Activated naive CD4-positive, alpha-beta T cell treated with anti-CD3 and anti-CD28 coated beads, Interleukin-2, amount 50 U/mL, for 24 hours (primary cell): ENCODE data around the gene MYRFL.
"Not testable (repeated sequence)": the region's sequence is repeated elsewhere in the genome, so short reads cannot be mapped to it uniquely, and the experiment has no call there.

ENCODE experiments used
- H3K27ac Mint-ChIP-seq: one replicate; pipeline ENCODE4 v1.8.0; 2021; ENCODE audit warnings: mild to moderate bottlenecking, mixed read lengths
- H3K27me3 Mint-ChIP-seq: one replicate; pipeline ENCODE4 v1.8.0; 2021; ENCODE audit warnings: mixed read lengths
- H3K36me3 Mint-ChIP-seq: one replicate; pipeline ENCODE4 v1.8.0; 2021; ENCODE audit warnings: mixed read lengths
- H3K4me1 Mint-ChIP-seq: one replicate; pipeline ENCODE4 v1.8.0; 2021; ENCODE audit warnings: mixed read lengths
- H3K4me3 Mint-ChIP-seq: one replicate; pipeline ENCODE4 v1.8.0; 2021; ENCODE audit warnings: mild to moderate bottlenecking, mixed read lengths
- H3K9me3 Mint-ChIP-seq: one replicate; pipeline ENCODE4 v1.8.0; 2021; ENCODE audit warnings: mixed read lengths

MYRFL gene

DNA sequence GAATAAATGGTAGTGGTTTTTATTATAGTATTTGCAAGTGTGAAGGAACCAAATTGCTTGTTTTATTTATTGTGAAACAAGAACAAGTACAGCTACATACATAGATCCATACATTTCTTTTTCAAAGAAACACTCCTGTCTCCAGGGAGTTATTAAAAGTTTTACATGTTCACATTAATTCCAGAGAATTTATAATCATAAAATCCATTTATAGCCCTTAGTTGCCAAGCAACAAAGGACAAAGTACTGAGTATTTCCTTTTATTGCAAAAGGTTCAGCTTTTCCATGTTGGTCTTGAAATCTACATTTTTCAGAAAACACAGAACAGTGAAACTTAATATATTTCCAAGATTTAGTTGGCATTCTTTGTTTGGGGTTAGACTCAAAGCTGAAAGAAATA is 9.5 kb downstream of the MYRFL start:
- no peaks in the 10 kb centered on the region for H3K4me1 Mint-ChIP-seq
- H3K27ac Mint-ChIP-seq, result no peak overlapping the region
- H3K4me3 Mint-ChIP-seq, result no peak overlapping the region
- H3K27me3 Mint-ChIP-seq, result peaks cover 5% of the 10 kb centered on the region
- H3K9me3 Mint-ChIP-seq, result no peaks in the 10 kb centered on the region
- no peaks in the 10 kb centered on the region for H3K36me3 Mint-ChIP-seq

- H3K36me3 Mint-ChIP-seq, result no peaks in the 10 kb centered on the region
- H3K4me1 Mint-ChIP-seq, result no peaks in the 10 kb centered on the region
- H3K9me3 Mint-ChIP-seq, result no peaks in the 10 kb centered on the region
- H3K27ac Mint-ChIP-seq, result no peak overlapping the region
- peaks cover 5% of the 10 kb centered on the region for H3K27me3 Mint-ChIP-seq
- no peak overlapping the region for H3K4me3 Mint-ChIP-seq
These were observed 10.1 kb downstream of the MYRFL start for GRCh38 chr12:69835081-69835480.

DNA sequence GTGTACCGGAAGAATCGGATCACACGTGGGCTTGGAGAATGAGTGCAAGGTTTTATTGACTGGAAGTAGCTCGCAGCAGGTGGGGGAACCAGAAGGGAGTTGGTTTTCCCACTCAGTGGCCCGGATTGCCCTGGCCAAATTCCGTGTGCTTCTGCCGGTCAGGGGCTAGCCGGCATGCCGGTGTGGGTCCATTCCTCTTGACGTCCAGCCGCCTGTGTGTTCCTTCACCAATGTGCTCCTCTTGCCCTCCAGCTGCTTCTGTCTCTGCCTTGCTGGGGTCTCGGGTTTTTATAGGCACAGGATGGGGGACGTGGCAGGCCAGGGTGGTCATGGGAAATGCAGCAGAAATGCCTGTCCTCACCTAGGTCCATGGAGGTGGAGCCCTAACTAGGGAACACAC is 11.0 kb downstream of the MYRFL start:
- no peaks in the 10 kb centered on the region for H3K9me3 Mint-ChIP-seq
- H3K4me1 Mint-ChIP-seq, result no peaks in the 10 kb centered on the region
- peaks cover 5% of the 10 kb centered on the region for H3K27me3 Mint-ChIP-seq
- H3K36me3 Mint-ChIP-seq, result no peaks in the 10 kb centered on the region
- H3K27ac Mint-ChIP-seq, result no peak overlapping the region
- H3K4me3 Mint-ChIP-seq, result no peak overlapping the region

- Mint-ChIP-seq H3K27ac (no peak overlapping the region), H3K27me3 (peaks cover 5% of the 10 kb centered on the region), H3K9me3 (no peaks in the 10 kb centered on the region), H3K4me3 (no peak overlapping the region), H3K4me1 (no peaks in the 10 kb centered on the region), H3K36me3 (no peaks in the 10 kb centered on the region)
These were observed 12.2 kb downstream of the MYRFL start for GRCh38 chr12:69837191-69837590.

DNA sequence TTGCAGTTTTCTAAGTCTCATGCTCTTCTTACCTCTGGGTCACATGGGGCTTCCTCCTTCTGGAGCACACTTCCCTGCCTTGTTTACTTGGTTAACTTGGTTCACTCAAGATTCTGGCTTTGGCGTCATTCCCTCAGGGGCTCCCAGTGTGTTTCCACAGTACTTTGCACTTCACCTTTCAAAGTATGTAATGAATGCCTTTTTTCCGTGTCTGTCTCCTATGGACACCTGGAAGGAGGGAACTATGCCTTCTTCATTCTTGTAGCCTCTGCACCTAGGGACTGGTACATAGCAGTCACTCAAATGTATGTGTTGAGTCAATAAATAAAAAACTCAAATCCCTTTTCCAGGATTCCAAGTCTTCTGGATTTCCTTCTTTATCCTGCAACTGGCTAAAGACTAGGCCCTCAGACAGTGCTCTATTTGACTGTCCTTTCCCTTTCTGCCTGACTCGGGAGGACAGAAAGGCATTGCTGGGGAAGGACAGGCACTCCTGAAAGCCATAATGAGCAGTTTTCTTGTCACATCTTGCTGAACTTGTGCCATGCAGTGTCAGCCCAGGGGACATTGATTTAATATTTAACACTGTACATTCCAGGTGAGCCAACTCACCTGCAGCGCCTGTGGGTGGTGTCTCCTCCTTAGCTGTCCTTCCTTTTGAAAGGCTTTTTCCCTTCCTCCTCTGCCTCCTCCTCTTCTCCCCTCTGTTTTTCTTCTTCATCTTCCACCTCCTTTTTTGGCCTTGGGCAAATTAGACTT is 12.8 kb downstream of the MYRFL start:
- peaks cover 2% of the 10 kb centered on the region for H3K27me3 Mint-ChIP-seq
- H3K4me1 Mint-ChIP-seq, result no peaks in the 10 kb centered on the region
- no peaks in the 10 kb centered on the region for H3K36me3 Mint-ChIP-seq
- no peak overlapping the region for H3K27ac Mint-ChIP-seq
- H3K4me3 Mint-ChIP-seq, result no peak overlapping the region
- no peaks in the 10 kb centered on the region for H3K9me3 Mint-ChIP-seq

- no peaks in the 10 kb centered on the region for H3K4me1 Mint-ChIP-seq
- no peaks in the 10 kb centered on the region for H3K36me3 Mint-ChIP-seq
- no peak overlapping the region for H3K27ac Mint-ChIP-seq
- peaks cover 4% of the 10 kb centered on the region for H3K27me3 Mint-ChIP-seq
- no peak overlapping the region for H3K4me3 Mint-ChIP-seq
- H3K9me3 Mint-ChIP-seq, result no peaks in the 10 kb centered on the region
These were observed 15.7 kb downstream of the MYRFL start for GRCh38 chr12:69840727-69841126.

DNA sequence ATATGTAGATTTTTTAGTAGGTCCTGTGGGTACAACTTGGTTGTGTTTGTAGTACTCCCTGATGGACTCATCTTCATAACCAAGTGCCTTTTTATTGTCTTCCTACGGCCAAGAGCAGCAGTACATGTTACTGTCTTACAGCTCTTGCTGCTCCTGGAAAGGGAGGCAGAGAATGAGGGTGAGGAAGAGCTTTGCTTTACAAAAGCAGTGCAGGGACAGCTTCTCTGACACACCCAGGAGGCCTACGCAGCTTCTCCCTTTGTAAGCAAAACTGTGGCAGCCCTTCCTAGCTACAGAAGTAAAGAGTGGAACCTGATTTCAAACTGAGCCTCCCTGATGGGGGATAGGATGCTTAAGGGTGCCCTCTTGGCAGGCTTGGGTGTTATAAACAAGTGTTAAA is 18.6 kb downstream of the MYRFL start:
- Mint-ChIP-seq H3K27me3 (peaks cover 6% of the 10 kb centered on the region), H3K27ac (no peak overlapping the region), H3K4me3 (no peak overlapping the region), H3K9me3 (no peaks in the 10 kb centered on the region), H3K36me3 (no peaks in the 10 kb centered on the region), H3K4me1 (no peaks in the 10 kb centered on the region)

DNA sequence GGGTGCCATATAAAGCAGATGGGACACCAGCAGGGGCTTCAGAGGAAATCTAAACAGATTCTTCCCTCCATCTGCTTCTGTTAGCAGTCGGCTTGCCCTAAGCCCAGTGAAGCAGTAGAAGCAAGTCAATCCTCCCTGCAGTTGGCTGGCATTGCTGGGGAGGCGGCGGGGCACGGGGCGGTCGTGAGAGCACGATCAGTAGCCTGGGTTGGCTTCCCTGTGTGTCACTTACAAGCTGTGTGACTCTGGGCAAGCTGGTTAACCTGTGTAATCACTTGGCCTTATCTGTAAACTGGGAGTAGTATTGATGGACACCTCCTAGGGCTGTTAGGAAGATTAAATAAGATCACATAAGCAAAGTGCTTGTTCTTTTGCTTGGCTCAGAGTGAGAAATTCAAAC is 19.4 kb downstream of the MYRFL start:
- Mint-ChIP-seq H3K36me3 (no peaks in the 10 kb centered on the region), H3K9me3 (no peaks in the 10 kb centered on the region), H3K4me1 (no peaks in the 10 kb centered on the region), H3K27me3 (peaks cover 6% of the 10 kb centered on the region), H3K27ac (no peak overlapping the region), H3K4me3 (no peak overlapping the region)

GRCh38 chr12:69844836-69845235 is 19.8 kb downstream of the MYRFL start:
- H3K4me1 Mint-ChIP-seq, result no peaks in the 10 kb centered on the region
- H3K9me3 Mint-ChIP-seq, result no peaks in the 10 kb centered on the region
- no peak overlapping the region for H3K4me3 Mint-ChIP-seq
- no peaks in the 10 kb centered on the region for H3K36me3 Mint-ChIP-seq
- peaks cover 7% of the 10 kb centered on the region for H3K27me3 Mint-ChIP-seq
- no peak overlapping the region for H3K27ac Mint-ChIP-seq

- H3K36me3 Mint-ChIP-seq, result peaks cover 1% of the 10 kb centered on the region
- peaks cover 12% of the 10 kb centered on the region for H3K27me3 Mint-ChIP-seq
- no peak overlapping the region for H3K27ac Mint-ChIP-seq
- H3K4me3 Mint-ChIP-seq, result no peak overlapping the region
- H3K4me1 Mint-ChIP-seq, result no peaks in the 10 kb centered on the region
- peaks cover 4% of the 10 kb centered on the region for H3K9me3 Mint-ChIP-seq
These were observed 21.9 kb downstream of the MYRFL start for GRCh38 chr12:69846976-69847375.

DNA sequence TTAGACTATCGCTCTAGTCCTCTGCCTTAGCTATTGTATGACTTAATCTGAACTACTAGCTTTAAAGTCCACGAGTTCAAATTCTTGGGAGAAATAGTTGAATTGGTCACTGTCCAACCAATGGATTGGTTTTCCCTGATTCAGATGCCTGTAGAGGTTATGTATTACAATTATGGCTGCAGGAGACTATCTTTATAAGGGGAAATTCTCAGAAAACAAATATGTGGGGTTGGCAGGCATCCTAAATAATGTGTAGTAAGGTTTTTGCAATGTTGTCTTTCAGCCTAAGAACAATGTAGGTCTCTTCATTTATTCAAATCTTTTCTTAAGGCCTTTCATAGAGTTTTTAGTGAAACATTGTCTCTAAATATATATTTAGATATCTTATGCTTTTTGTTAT is 26.9 kb downstream of the MYRFL start:
- Mint-ChIP-seq H3K4me3 (no peak overlapping the region), H3K4me1 (no peaks in the 10 kb centered on the region), H3K27ac (no peak overlapping the region), H3K9me3 (peaks cover 9% of the 10 kb centered on the region), H3K27me3 (peaks cover 6% of the 10 kb centered on the region), H3K36me3 (peaks cover 1% of the 10 kb centered on the region)

GRCh38 chr12:69853176-69853961 is 28.3 kb downstream of the MYRFL start:
- H3K27ac Mint-ChIP-seq, H3K9me3 Mint-ChIP-seq, H3K36me3 Mint-ChIP-seq, H3K4me3 Mint-ChIP-seq, H3K27me3 Mint-ChIP-seq, H3K4me1 Mint-ChIP-seq: not testable (repeated sequence)

DNA sequence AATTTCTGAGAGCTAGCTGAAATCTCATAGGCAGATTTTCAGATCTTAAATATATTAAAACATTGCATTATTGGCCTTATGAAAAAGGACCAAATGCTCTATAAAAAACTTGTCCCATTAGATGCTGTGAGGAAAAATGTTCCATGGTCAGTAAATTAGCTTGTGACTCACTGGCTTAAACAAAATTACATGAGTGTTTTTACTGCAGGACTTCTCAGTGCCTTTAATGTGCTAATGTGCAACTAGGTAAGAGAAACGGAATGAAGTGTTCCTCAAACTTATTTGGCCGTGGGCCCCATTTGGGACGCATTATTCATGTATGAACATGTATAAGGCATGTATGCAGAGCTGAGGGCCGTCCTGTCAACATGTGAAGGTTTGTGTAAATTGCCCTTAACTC is 41.7 kb downstream of the MYRFL start:
- no peaks in the 10 kb centered on the region for H3K4me1 Mint-ChIP-seq
- H3K4me3 Mint-ChIP-seq, result no peak overlapping the region
- no peaks in the 10 kb centered on the region for H3K9me3 Mint-ChIP-seq
- peaks cover 19% of the 10 kb centered on the region for H3K27me3 Mint-ChIP-seq
- H3K27ac Mint-ChIP-seq, result no peak overlapping the region
- H3K36me3 Mint-ChIP-seq, result no peaks in the 10 kb centered on the region

DNA sequence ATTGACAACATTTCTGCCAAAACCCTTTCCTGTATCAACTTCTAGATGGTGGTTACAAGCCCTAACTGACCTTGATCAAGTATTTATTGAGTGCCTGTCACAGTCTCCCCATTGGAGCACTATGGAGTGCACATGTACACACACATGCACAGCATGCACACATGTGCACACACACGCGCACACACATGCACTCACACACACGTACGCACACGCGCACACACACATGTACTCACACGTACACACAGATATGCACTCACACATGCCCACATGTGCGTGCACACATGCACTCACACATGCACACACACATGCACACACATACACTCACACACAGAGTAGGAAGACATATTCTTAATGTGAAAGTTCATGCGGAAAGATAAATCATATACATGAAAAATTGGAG is 43.7 kb downstream of the MYRFL start:
- Mint-ChIP-seq H3K36me3 (no peaks in the 10 kb centered on the region), H3K4me1 (no peaks in the 10 kb centered on the region), H3K27me3 (peaks cover 17% of the 10 kb centered on the region), H3K9me3 (no peaks in the 10 kb centered on the region), H3K27ac (no peak overlapping the region), H3K4me3 (no peak overlapping the region)

GRCh38 chr12:69872804-69873203 is 47.8 kb downstream of the MYRFL start:
- no peaks in the 10 kb centered on the region for H3K9me3 Mint-ChIP-seq

DNA sequence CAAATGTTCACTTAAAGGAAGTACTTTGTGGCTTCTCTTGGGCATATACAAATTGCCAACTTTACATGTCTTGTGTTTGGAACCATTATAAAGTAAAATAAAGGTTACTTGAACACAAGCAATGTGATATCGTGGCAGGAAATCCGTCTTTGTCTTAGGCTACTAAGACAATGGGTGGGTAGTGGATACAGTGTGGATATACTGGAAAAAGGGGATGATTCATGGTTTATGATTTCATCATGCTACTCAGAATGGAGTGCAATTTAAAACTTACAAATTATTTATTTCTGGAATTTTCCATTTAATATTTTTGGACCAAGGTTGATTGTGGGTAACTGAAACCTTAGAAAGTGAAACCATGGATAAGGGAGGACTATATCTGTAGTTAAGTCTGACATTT is 48.4 kb downstream of the MYRFL start:
- H3K36me3 Mint-ChIP-seq, result no peaks in the 10 kb centered on the region
- H3K27ac Mint-ChIP-seq, result no peak overlapping the region
- peaks cover 9% of the 10 kb centered on the region for H3K27me3 Mint-ChIP-seq
- H3K4me1 Mint-ChIP-seq, result no peaks in the 10 kb centered on the region
- H3K4me3 Mint-ChIP-seq, result no peak overlapping the region
- no peaks in the 10 kb centered on the region for H3K9me3 Mint-ChIP-seq

More at GRCh38 chr12:69872804-69873203, 47.8 kb downstream of the MYRFL start:
- Mint-ChIP-seq H3K4me3 (no peak overlapping the region), H3K27ac (no peak overlapping the region), H3K27me3 (peaks cover 9% of the 10 kb centered on the region), H3K36me3 (no peaks in the 10 kb centered on the region), H3K4me1 (no peaks in the 10 kb centered on the region)
